ENCODE measurements around the gene G3BP1.
"Not testable (repeated sequence)": the region's sequence is repeated elsewhere in the genome, so short reads cannot be mapped to it uniquely, and the experiment has no call there.

G3BP1 gene
- 274 to 311 reads per million in 2 donors for total RNA-seq

DNA sequence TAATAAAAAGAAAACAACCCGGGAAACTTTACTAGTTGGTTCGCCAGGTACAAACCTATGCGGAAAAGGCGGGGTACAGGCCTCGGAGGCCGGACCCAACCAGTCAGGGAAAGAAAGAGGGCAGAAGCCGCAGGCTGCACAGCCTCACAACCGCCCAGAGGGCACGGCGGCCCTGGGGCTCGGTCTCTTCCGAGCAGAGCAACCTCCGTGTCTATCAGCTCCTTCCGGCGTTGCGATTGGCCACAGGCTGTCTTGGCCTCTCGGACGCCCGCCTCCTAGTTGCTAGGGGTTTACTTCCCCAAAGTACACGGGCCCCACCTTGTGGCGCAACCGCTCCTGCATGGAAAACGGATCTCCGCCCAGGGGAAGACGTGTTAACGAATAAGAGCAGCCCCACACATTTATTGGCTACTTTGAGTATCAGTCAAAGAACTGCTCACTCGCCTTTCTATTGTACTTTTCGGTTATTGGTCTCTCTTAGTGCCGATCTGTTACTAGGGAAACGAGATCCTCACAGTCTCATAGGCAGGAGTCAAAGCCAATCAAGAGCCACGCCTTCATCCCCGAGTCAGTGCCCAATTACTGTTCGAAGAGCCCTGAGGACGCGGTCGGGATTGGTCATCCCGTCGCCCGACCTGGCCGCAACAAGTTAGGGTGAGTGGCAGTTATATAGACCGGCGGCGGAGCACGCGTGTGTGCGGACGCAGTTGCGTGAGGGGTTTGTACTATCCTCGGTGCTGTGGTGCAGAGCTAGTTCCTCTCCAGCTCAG, at the start of gene G3BP1:
Gene G3BP1 (plus strand): TSS at position 696 of the 770 bp plus-strand sequence. CDS start 14,667 bp downstream, outside the sequence.
- DNase-seq: peak; percentile 88

DNA sequence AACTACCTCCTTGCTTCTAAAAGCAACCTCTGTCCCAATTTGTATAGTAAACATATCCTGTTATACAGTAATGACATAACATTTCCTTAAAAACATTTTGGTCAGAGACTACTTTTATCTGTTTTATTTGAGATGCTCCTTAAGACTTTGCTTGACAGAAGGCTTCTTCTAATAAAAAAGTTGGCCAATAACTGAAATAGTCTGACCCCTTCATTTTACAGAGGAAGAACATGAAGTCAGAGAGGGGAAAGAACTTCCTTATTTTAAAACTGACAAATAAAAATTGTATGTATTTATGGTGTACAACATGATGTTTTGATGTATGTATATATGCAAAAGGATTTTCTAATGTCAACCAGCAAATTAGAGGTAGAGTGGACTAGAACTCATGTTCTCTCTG, 49.2 kb upstream of the G3BP1 start:
- DNase-seq: no peak

- no peak for DNase-seq
These were observed 47.4 kb upstream of the G3BP1 start for GRCh38 chr5:151724360-151724759.

DNA sequence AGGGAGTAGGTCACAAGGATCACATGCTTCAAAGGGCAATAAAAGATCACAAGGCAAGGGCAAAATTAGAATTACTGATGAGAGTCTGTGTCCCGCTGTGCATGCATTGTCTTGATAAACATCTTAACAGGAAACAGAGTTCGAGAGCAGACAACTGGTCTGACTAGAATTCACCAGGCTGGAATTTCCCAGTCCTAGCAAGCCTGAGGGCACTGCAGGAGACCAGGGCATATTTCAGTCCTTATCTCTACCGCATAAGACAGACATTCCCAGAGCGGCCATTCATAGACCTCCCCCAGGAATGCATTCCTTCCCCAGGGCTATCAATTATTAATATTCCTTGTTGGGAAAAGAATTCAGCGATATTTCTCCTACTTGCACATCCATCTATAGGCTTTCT, 42.2 kb upstream of the G3BP1 start:
- DNase-seq: not testable (repeated sequence)

- no peak for DNase-seq
These were observed 41.4 kb upstream of the G3BP1 start for GRCh38 chr5:151730381-151730780.

DNA sequence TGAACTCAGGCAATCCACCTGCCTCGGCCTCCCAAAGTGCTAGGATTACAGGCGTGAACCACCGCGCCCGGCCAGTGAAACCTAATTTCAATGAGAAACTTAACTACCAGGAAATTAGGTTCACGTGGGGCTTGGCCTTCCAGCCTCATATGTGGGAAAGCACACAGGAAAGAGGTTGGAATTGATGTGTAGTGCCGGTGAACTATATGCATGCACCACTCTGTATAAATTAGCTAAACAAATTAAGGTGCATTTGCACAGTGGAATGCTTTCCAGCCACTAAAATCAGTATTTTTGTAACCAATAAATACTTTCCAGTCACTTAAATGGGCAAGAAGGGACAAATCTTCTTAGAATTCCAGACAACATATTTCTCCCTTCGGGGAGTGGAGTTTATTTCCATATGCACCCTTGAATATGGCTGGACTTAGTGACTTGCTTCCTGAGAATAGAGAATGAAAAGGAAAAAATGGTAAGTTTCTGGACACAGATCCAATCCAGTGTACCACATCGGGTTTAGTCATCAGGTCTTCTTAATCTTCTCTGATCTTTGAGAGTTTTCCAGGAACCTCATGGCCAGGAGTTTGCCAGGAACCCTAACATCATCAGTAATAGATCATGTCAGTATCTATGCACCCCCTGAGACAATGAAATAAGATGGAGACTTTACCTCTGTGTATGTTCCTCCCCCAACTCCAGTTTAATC, 38.2 kb upstream of the G3BP1 start:
- no peak for DNase-seq

- no peak for DNase-seq
These were observed 37.7 kb upstream of the G3BP1 start for GRCh38 chr5:151734064-151734408.

DNA sequence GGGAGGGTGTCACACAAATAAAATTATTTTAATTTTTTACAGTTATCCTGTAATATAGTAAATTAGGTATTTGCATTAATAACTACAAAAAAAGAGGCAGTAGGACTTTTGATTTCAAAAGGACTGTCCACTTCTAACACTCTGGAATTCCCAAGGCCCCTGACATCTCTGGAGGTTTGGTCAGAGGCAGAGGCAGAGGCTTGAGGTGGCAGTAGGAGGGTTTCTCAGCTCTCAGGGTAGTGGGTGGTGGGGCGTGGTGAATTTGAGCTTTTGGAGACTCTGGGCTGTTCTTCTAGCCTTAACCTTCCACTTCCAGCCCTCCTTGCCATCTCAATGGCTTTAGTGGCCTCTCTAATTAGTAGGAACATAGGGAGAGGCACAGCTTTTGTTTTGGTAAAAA, 36.1 kb upstream of the G3BP1 start:
- DNase-seq: no peak

DNA sequence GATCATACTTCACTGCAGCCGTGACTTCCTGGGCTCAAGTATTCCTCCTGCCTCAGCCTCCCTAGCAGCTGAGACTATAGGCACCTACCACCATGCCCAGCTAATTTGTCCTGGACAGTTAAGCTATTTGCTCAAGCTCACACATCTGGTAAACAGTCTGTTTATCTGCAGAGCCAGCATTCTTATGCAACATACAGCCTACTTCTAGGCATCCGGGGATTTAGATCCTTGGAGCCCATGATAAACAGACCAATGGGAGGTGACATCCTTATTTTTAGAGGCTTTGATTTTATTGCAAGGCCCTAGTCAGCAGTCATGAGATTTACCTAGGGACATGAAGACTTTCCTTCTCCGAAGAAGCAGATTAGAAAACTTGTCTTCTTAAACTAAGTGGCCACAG, 34.3 kb upstream of the G3BP1 start:
- DNase-seq: no peak

- DNase-seq: no peak
These were observed 33.5 kb upstream of the G3BP1 start for GRCh38 chr5:151738125-151738848.

DNA sequence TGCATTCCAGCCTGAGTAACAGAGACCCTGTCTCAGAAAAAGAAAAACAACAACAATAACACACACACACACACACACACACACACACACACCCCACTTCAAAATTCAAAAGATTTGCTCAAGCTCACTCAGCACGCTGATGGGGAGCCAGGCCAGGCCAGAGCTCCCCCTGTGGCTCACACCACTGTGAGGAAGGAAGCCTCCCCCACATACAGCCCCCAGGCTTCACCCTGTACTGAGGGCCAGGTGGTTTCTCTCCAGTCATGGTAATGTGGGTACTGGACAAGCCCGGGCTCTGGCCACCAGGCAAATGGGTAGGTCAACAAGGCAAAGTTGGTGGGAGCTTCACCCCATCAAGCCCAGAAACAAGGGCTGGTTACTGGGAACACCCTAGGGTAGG, 32.4 kb upstream of the G3BP1 start:
- DNase-seq: no peak

GRCh38 chr5:151739939-151740335, 31.8 kb upstream of the G3BP1 start:
- no peak for DNase-seq

GRCh38 chr5:151740336-151740942, 31.3 kb upstream of the G3BP1 start:
- no peak for DNase-seq

- DNase-seq: no peak
These were observed 30.8 kb upstream of the G3BP1 start for GRCh38 chr5:151740958-151741373.

- DNase-seq: no peak
These were observed 29.9 kb upstream of the G3BP1 start for GRCh38 chr5:151741678-151742423.

DNA sequence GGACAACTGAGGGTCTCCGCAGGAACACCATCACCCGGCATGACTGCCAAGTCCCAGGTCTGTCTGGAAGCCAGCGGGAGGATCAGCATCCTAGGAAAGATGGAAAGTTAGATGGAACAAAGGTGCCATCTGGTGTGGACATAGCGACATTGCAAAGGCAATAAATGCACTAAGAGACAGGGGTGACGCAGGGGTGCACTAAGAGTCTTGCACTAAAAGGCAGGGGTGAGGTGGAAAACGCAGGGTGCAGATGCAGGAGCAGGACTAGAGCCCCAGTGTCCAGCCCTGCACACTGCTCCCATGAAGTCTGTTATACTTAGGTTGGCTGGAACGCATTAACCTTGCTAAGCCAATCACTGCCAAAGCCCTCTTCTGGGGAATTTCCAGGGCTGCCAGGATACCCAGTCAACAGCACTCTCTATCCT, 28.9 kb upstream of the G3BP1 start:
- no peak for DNase-seq

DNA sequence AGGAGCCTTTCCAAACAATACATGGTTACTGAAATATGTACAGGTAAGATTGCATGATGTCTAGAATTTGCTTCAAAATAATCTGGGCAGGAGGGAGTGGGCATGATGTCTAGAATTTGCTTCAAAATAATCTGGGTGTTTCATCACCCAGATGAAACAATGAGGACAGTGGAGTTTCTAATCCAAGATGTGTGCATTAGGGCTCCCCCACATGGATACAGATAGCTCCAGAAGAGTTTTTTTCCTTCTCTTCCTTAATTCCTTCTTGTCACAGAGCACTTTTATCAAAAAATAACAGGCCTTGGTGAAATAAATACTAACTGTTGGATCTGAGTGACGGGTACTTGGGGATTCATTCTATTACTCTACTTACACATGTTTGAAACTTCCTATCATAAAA, 28.2 kb upstream of the G3BP1 start:
- DNase-seq: no peak

GRCh38 chr5:151745071-151745705, 26.6 kb upstream of the G3BP1 start:
- DNase-seq: no peak

DNA sequence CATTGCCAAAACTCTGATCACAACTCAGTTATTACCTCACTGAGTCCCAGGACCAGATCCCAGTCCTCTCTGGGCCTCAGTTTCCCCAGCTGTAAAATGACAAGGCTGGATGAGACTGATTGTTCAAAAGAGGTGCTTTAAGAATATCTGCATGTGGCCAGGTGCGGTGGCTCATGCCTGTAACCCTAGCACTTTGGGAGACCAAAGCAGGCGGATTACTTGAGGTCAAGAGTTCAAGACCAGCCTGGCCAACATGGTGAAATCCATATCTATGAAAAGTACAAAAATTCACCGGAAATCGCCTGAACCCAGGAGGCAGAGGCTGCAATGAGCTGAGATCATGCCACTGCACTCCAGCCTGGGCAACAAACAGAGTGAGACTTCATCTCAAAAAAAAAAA, 21.6 kb upstream of the G3BP1 start:
- DNase-seq: no peak

DNA sequence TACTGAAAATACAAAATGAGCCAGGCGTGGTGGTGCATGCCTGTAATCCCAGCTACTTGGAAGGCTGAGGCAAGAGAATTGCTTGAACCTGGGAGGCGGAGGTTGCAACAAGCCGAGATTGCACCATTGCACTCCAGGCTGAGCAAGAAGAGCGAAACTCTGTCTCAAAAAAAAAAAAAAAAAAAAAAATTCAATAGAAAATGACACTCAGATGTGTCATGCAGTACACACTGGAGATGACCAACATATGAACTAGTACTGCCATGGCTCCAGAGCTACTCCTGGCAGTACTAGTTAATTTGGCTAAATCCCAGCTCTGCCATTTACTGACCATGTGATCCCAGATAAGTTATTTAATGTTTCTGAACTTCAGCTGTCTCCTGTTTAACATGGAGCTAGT, 20.7 kb upstream of the G3BP1 start:
- DNase-seq: no peak

- DNase-seq: no peak
These were observed 20.2 kb upstream of the G3BP1 start for GRCh38 chr5:151751593-151751992.

GRCh38 chr5:151755383-151755782, 16.4 kb upstream of the G3BP1 start:
- DNase-seq: no peak
